Peyer's patch (tissue), 4 donors: ENCODE measurements around the gene GCDH. TPM values are rescaled to one million over a fixed set of nuclear protein-coding genes. Genes with fewer than 3 reads are reported as not detected.
A peak's percentile ranks its signal among the peaks of the same experiment; 100 is the strongest.

ENCODE experiments used
- DNase-seq, 3 donors: peaks; one replicate each; pipeline ENCODE4 v3.0.0-alpha.2; 2017 to 2019
- H3K27ac ChIP-seq, 4 donors: fragments of 200-600 bp; sonication (generic); one replicate each; pipeline ENCODE4 v1.5.1; 2016 to 2019
- H3K27me3 ChIP-seq, 2 donors: fragments of 200-600 bp; sonication (generic); one replicate each; pipeline ENCODE4 v1.5.1; 2019
- H3K36me3 ChIP-seq, 3 donors: fragments of 200-600 bp; sonication (generic); one replicate each; pipeline ENCODE4 v1.5.1; 2016 to 2019
- H3K4me1 ChIP-seq, 4 donors: fragments of 200-600 bp; sonication (generic); one replicate each; pipeline ENCODE4 v1.5.1; 2016 to 2019
- H3K4me3 ChIP-seq, 4 donors: fragments of 200-600 bp; sonication (generic); 1 replicate in 3 of 4; 2 replicates in 1 of 4; pipeline ENCODE4 v1.5.1; 2016 to 2019; ENCODE audit warnings: mild to moderate bottlenecking in 1 of 4
- H3K9me3 ChIP-seq, 4 donors: fragments of 200-600 bp; sonication (generic); one replicate each; pipeline ENCODE4 v1.5.1; 2016 to 2019; ENCODE audit warnings: mild to moderate bottlenecking in 1 of 4
- POLR2A ChIP-seq, 2 donors: fragments of 450-650 bp; IDR thresholded peaks; one replicate each; pipeline ENCODE4 v1.5.1; 2017; ENCODE audit warnings: antibody characterized with exemption in 2 of 2, mild to moderate bottlenecking in 2 of 2, moderate library complexity in 2 of 2
- total RNA-seq, 4 donors: library from RNA; depleted of rRNA; stranded (reverse); fragments of >200 nt; gene quantifications; one replicate each; pipeline ENCODE4 v1.1.0, GENCODE V29; 2016
- TF ChIP-seq, protein P1 (sequence below), 6 experiments: fragments of 450-650 bp in 4 of 6; fragments of 200-600 bp in 2 of 6; sonication (generic) in 1 of 6; IDR thresholded peaks; one replicate each; pipeline ENCODE4 v1.5.1; 2017 to 2019; ENCODE audit warnings: antibody characterized with exemption in 6 of 6, mild to moderate bottlenecking in 3 of 6, moderate library complexity in 1 of 6

Gene GCDH
- total RNA-seq, 4 donors from 2014 or later = 25.2 to 44.4 (median 32.4) TPM

DNA sequence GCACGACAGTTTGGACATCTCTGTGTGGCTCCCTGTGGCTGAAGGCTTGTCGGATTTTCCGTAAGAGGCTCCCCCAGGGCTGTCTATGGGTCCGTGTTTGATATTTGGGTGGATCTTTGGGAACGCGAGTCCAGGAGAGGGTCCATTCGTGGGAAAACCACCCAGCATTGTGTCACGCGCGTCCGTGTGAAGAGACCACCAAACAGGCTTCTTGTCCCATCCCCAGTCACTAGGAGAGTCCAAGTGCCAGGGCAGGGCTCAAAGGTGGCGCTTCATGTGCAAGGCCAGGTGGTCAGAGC lies 6.4 kb upstream of the GCDH start:
- no peak for TF ChIP-seq POLR2A (IDR thresholded peaks at IDR 0.05)
- TF ChIP-seq, protein P1, sequence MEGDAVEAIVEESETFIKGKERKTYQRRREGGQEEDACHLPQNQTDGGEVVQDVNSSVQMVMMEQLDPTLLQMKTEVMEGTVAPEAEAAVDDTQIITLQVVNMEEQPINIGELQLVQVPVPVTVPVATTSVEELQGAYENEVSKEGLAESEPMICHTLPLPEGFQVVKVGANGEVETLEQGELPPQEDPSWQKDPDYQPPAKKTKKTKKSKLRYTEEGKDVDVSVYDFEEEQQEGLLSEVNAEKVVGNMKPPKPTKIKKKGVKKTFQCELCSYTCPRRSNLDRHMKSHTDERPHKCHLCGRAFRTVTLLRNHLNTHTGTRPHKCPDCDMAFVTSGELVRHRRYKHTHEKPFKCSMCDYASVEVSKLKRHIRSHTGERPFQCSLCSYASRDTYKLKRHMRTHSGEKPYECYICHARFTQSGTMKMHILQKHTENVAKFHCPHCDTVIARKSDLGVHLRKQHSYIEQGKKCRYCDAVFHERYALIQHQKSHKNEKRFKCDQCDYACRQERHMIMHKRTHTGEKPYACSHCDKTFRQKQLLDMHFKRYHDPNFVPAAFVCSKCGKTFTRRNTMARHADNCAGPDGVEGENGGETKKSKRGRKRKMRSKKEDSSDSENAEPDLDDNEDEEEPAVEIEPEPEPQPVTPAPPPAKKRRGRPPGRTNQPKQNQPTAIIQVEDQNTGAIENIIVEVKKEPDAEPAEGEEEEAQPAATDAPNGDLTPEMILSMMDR (IDR thresholded peaks at IDR 0.05) = no peak
- Histone ChIP-seq H3K4me1 (peaks cover 0 to 23% (median 11%) of the 10 kb centered on the region in 4 donors), H3K27ac (peak overlapping the region in 3 of 4 donors; percentile 48 to 66 (median 51)), H3K9me3 (peaks cover 0 to 8% (median 0%) of the 10 kb centered on the region in 4 donors), H3K27me3 (peaks cover 0 to 10% of the 10 kb centered on the region in 2 donors), H3K36me3 (no peaks in the 10 kb centered on the region), H3K4me3 (peak overlapping the region in 3 of 4 donors; percentile 57 to 69 (median 59))
- no peak for DNase-seq

DNA sequence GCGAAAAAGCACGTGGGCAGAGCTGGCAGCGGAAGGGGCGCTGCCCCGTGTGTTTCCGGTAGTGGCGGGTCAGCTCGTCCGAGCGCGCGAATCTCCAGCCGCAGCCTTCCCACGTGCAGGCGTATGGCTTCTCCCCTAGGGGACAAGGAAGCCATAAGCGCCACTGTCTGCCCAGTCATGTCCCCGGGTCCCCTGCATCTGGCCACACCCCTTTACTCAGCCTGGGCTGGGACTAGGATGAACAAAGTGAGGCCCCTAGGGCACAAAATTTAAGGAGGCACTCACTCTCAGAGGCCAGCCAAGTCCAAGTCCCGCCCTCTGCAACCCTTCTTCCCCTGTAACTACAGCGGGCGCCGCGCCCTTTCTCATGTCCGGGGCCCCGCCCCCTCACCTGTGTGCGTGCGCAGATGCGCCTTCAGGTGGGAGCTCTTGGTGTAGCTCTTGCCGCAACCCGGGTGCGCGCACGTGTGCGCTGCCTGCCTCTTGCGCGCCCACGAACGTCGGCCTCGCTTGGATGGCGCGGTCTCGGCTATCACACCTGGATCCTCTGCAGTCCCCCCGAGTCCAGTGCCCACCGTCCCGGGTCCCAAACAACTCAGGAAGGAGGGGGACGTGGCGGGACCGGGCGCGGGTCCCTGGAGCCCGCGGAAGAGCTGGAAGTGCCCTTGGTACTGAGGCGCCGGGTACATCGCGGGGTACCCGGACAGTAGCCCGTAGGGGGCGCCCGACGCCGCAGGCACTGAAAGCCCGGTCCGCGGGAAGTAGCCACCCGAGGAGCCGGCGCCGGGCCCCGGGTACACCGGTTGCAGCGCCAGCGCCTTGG lies 5.8 kb upstream of the GCDH start:
- H3K4me3 ChIP-seq = peak overlapping the region; percentile 31 to 69 (median 58)
- peak overlapping the region; percentile 26 to 66 (median 50) for H3K27ac ChIP-seq
- no peaks in the 10 kb centered on the region for H3K36me3 ChIP-seq
- peaks cover 0 to 10% of the 10 kb centered on the region in 2 donors for H3K27me3 ChIP-seq
- DNase-seq = peak; percentile 89 to 96 (median 90)
- TF ChIP-seq, protein P1 (IDR thresholded peaks at IDR 0.05) = peak; percentile 19 to 76 (median 68)
- TF ChIP-seq POLR2A (IDR thresholded peaks at IDR 0.05) = peak in 1 of 2 donors; percentile 21
- peaks cover 0 to 8% (median 0%) of the 10 kb centered on the region in 4 donors for H3K9me3 ChIP-seq
- peaks cover 0 to 22% (median 12%) of the 10 kb centered on the region in 4 donors for H3K4me1 ChIP-seq

DNA sequence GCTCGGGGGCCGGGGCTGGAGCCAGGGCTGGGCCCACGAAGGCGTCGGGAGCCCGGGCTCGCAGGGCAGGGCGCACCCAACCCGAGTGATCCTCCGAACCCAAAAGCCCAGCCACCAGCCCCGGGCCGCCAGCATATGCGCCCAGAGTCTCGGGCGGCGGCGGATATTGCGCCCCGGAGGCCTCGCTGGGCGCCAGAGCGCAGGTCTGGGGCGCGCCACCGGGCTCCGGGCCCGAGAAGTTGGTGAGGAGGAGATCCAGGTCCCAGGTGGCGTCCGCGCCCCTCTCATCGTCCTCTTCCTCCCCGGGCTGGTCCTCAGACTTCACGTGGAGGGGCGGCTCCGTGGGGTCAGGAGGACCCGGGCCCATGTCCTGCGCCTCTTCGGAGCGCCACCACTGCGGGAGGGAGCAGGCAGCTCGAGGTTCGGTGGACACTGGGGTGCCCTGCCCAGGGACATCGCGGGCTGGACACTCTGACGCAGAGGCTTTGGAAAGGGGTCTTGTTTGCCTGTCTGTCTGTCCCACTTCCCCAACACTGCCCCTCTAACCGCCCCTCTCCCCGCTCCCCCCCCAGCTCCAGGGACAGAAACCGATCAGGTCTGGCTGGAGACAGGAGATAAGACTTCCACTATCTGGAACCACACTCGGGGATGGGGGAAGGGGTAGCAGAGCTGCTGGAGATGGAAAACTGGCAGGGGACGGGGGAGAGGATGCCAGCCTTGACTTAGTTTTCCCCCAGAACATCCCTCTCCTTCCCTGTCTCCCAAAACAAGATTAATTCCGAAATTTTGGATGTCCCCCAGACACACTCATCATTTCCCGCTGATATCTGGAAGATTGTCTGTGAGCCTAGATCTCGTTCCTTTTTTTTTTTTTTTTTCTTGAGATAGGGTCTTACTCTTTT lies 5.0 kb upstream of the GCDH start:
- Histone ChIP-seq H3K27me3 (peaks cover 0 to 10% of the 10 kb centered on the region in 2 donors), H3K4me3 (peak overlapping the region; percentile 31 to 69 (median 58)), H3K9me3 (peaks cover 0 to 8% (median 0%) of the 10 kb centered on the region in 4 donors), H3K27ac (peak overlapping the region; percentile 26 to 66 (median 50)), H3K4me1 (peaks cover 0 to 16% (median 10%) of the 10 kb centered on the region in 4 donors), H3K36me3 (no peaks in the 10 kb centered on the region)
- peak in 1 of 3 donors; percentile 61 for DNase-seq
- TF ChIP-seq POLR2A (IDR thresholded peaks at IDR 0.05) = no peak
- TF ChIP-seq, protein P1 (IDR thresholded peaks at IDR 0.05) = no peak

DNA sequence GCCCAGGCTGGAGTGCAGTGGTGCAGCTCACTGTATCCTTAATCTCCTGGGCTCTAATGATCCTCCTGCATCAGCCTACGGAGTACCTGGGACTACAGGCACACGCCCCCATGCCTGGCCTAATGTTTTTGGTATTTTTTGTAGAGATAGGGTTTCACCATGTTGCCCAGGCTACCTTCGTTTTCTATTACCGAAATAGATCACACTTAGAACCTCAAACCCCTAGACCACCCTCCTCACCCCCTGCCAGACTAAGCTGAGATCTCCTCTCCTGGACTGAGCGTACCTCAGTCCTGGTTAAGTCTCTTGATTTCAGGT lies 4.3 kb upstream of the GCDH start:
- H3K4me3 ChIP-seq = no peak overlapping the region
- H3K4me1 ChIP-seq = peaks cover 0 to 19% (median 12%) of the 10 kb centered on the region in 4 donors
- TF ChIP-seq, protein P1 (IDR thresholded peaks at IDR 0.05) = no peak
- no peak for TF ChIP-seq POLR2A (IDR thresholded peaks at IDR 0.05)
- peaks cover 0 to 8% (median 0%) of the 10 kb centered on the region in 4 donors for H3K9me3 ChIP-seq
- peaks cover 0 to 10% of the 10 kb centered on the region in 2 donors for H3K27me3 ChIP-seq
- H3K36me3 ChIP-seq = no peaks in the 10 kb centered on the region
- no peak overlapping the region for H3K27ac ChIP-seq
- no peak for DNase-seq

DNA sequence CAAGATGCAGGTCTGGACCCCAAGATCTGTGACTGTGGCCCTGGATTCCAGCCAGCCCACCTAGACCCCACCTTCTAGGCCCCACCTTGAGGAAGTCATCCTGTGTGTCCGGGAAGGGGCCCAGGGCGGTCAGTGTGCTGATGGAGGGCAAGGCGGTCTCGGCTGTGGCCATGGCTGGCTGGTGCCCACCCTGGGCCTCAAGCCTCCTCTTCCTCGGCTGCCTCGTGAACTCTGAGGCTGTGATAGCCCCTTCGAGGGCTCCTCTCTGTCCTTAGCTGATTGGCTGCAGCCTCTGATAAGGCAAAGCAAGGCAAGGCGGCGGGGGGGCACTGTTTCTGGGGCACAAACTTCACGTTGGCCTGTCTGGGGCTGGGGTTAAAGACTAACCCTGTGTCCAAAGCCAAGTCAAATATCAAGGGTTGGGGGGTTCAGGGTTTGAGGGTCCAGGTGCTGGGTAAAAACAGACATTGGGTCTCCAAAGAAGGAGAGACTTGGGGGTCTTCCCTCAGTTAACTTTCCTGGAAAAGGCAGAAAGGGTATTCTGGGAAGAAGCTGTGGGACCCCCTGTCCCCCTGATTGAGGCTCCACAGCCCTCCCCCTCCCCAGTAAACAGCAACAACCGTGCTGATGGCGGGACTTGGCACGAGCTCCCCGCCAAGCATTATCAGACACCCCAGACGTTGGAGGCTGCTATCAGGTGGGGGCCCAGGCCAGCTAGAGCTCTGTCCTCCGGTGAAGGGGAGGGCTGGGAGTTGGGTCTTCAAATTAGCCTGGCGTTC lies 3.8 kb upstream of the GCDH start, which contains the start of gene KLF1:
Gene KLF1 (minus strand): TSS at position 233 of the 779 bp plus-strand sequence. CDS start 61 bp downstream, at position 172.
- H3K27ac ChIP-seq = peak within 1 kb of the TSS in 1 of 4 donors; percentile 66
- no peaks in the 10 kb centered on the region for H3K36me3 ChIP-seq
- peak within 1 kb of the TSS in 2 of 4 donors; percentile 57 to 69 for H3K4me3 ChIP-seq
- H3K27me3 ChIP-seq = peaks cover 0 to 10% of the 10 kb centered on the region in 2 donors
- no peak for DNase-seq
- H3K4me1 ChIP-seq = peaks cover 0 to 24% (median 17%) of the 10 kb centered on the region in 4 donors
- peaks cover 0 to 8% (median 0%) of the 10 kb centered on the region in 4 donors for H3K9me3 ChIP-seq
- TF ChIP-seq, protein P1 (IDR thresholded peaks at IDR 0.05) = no peak
- TF ChIP-seq POLR2A (IDR thresholded peaks at IDR 0.05) = no peak
